Uterus (tissue), 2 donors: ENCODE results near the gene PKD2.

Experiments used
- POLR2A ChIP-seq, 2 donors: fragments of 450-650 bp; IDR thresholded peaks; one replicate each; pipeline ENCODE4 v1.6.1; 2016; ENCODE audit warnings: antibody characterized with exemption in 2 of 2, mild to moderate bottlenecking in 1 of 2, moderate library complexity in 1 of 2
- TF ChIP-seq, protein P1 (sequence below), 4 experiments: fragments of 200-600 bp in 2 of 4; fragments of 450-650 bp in 2 of 4; sonication (generic) in 2 of 4; IDR thresholded peaks; one replicate each; pipeline ENCODE4 v1.5.1; 2016 to 2019; ENCODE audit warnings: antibody characterized with exemption in 4 of 4, mild to moderate bottlenecking in 2 of 4, moderate library complexity in 1 of 4

DNA sequence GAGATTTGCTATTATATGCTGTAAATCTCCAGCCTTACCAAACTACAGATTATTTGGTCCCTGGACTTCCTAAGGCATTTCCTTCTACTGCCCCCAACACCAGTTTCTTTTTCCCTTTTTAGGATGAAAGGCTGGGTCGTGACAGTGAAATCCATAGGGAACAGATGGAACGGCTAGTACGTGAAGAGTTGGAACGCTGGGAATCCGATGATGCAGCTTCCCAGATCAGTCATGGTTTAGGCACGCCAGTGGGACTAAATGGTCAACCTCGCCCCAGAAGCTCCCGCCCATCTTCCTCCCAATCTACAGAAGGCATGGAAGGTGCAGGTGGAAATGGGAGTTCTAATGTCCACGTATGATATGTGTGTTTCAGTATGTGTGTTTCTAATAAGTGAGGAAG is 67.9 kb downstream of the PKD2 start:
- TF ChIP-seq, protein P1, sequence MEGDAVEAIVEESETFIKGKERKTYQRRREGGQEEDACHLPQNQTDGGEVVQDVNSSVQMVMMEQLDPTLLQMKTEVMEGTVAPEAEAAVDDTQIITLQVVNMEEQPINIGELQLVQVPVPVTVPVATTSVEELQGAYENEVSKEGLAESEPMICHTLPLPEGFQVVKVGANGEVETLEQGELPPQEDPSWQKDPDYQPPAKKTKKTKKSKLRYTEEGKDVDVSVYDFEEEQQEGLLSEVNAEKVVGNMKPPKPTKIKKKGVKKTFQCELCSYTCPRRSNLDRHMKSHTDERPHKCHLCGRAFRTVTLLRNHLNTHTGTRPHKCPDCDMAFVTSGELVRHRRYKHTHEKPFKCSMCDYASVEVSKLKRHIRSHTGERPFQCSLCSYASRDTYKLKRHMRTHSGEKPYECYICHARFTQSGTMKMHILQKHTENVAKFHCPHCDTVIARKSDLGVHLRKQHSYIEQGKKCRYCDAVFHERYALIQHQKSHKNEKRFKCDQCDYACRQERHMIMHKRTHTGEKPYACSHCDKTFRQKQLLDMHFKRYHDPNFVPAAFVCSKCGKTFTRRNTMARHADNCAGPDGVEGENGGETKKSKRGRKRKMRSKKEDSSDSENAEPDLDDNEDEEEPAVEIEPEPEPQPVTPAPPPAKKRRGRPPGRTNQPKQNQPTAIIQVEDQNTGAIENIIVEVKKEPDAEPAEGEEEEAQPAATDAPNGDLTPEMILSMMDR (IDR thresholded peaks at IDR 0.05) = no peak
- TF ChIP-seq POLR2A (IDR thresholded peaks at IDR 0.05) = no peak
